HG03139 (cell line): ENCODE measurements around the gene GFPT2.
"Not testable (repeated sequence)": the region's sequence is repeated elsewhere in the genome, so short reads cannot be mapped to it uniquely, and the experiment has no call there.

ENCODE experiments used
- ATAC-seq: cut with Tn5 transposase; IDR thresholded peaks from one replicate; pipeline ENCODE4 v1.9.1; 2021; ENCODE audit not compliant: unreplicated experiment

The GFPT2 gene

GRCh38 chr5:180311216-180311615 is 41.9 kb downstream of the GFPT2 start:
- ATAC-seq: no peak

GRCh38 chr5:180306796-180307195 is 46.3 kb downstream of the GFPT2 start:
- no peak for ATAC-seq

GRCh38 chr5:180305481-180305880 is 47.7 kb downstream of the GFPT2 start:
- ATAC-seq: no peak

- no peak for ATAC-seq
Observed at GRCh38 chr5:180304431-180305375, 48.4 kb downstream of the GFPT2 start.

GRCh38 chr5:180304016-180304292 is 49.2 kb downstream of the GFPT2 start:
- ATAC-seq: no peak

- no peak for ATAC-seq
Observed at GRCh38 chr5:180303226-180304015, 49.7 kb downstream of the GFPT2 start.

- no peak for ATAC-seq
Observed at GRCh38 chr5:180302256-180302655, 50.9 kb downstream of the GFPT2 start.

GRCh38 chr5:180301253-180301652 is 51.9 kb downstream of the GFPT2 start:
- no peak for ATAC-seq

GRCh38 chr5:180299526-180299925 is 53.6 kb downstream of the GFPT2 start:
- ATAC-seq: no peak

- ATAC-seq: not testable (repeated sequence)
Observed at GRCh38 chr5:180299014-180299413, 54.1 kb downstream of the GFPT2 start.

- no peak for ATAC-seq
Observed at GRCh38 chr5:180297587-180298282, 55.4 kb downstream of the GFPT2 start.

GRCh38 chr5:180296771-180297170 is 56.4 kb downstream of the GFPT2 start:
- no peak for ATAC-seq

- ATAC-seq: no peak
Observed at GRCh38 chr5:180294913-180295555, 58.1 kb downstream of the GFPT2 start.

- ATAC-seq: no peak
Observed at GRCh38 chr5:180294411-180294810, 58.7 kb downstream of the GFPT2 start.

GRCh38 chr5:180291943-180292831 is 60.9 kb downstream of the GFPT2 start, which contains the start of gene MAPK9:
TSS of gene MAPK9 (minus strand) at chr5:180292083. CDS start at chr5:180280561, 11,522 bp downstream.
- peak; percentile 76 for ATAC-seq

- peak; percentile 30 for ATAC-seq
Observed at GRCh38 chr5:180291234-180291940, 61.7 kb downstream of the GFPT2 start.

- ATAC-seq: no peak
Observed at GRCh38 chr5:180290568-180291233, 62.4 kb downstream of the GFPT2 start.

GRCh38 chr5:180289966-180290365 is 63.2 kb downstream of the GFPT2 start:
- no peak for ATAC-seq

- no peak for ATAC-seq
Observed at GRCh38 chr5:180289433-180289832, 63.7 kb downstream of the GFPT2 start.
